OCI-LY1 (cell line): ENCODE data around the gene SORBS1.
A peak's percentile ranks its signal among the peaks of the same experiment; 100 is the strongest.

Experiments used
- H2AFZ ChIP-seq: fragments of 200-600 bp; sonication (generic), shearing (Covaris generic); 2 replicates; pipeline ENCODE4 v1.6.0; 2014; ENCODE audit warnings: antibody characterized with exemption, mild to moderate bottlenecking, low read length
- H3F3A ChIP-seq: fragments of 200-600 bp; sonication (generic), shearing (Covaris generic); 2 replicates; pipeline ENCODE4 v1.6.0; 2014; ENCODE audit warnings: mild to moderate bottlenecking, antibody characterized with exemption, low read length, moderate library complexity; ENCODE audit not compliant: insufficient read depth
- H3K27ac ChIP-seq: fragments of 200-600 bp; sonication (generic); 2 replicates; pipeline ENCODE4 v1.5.1; 2014; ENCODE audit warnings: low read length, mixed run types, mild to moderate bottlenecking, low read depth; ENCODE audit not compliant: poor library complexity, severe bottlenecking
- H3K27me3 ChIP-seq: fragments of 200-600 bp; sonication (generic); 2 replicates; pipeline ENCODE4 v1.6.0; 2014; ENCODE audit warnings: antibody characterized with exemption, mild to moderate bottlenecking, low read length, moderate library complexity; ENCODE audit not compliant: insufficient read depth
- H3K36me3 ChIP-seq: fragments of 200-600 bp; sonication (generic); 2 replicates; pipeline ENCODE4 v1.6.1; 2014; ENCODE audit warnings: mild to moderate bottlenecking, antibody characterized with exemption, low read length, moderate library complexity, mixed read lengths; ENCODE audit not compliant: insufficient read depth
- H3K4me1 ChIP-seq: fragments of 200-600 bp; sonication (generic); 2 replicates; pipeline ENCODE4 v1.5.1; 2014; ENCODE audit warnings: mild to moderate bottlenecking, low read length, moderate library complexity; ENCODE audit not compliant: insufficient read depth, severe bottlenecking
- H3K4me2 ChIP-seq: fragments of 200-600 bp; sonication (generic), shearing (Covaris generic); 2 replicates; pipeline ENCODE4 v1.6.1; 2014; ENCODE audit warnings: low read length
- H3K4me3 ChIP-seq: fragments of 200-600 bp; sonication (generic); 2 replicates; pipeline ENCODE4 v1.5.1; 2014; ENCODE audit warnings: low read length, low read depth, mild to moderate bottlenecking, mixed read lengths; ENCODE audit not compliant: poor library complexity, severe bottlenecking
- H3K79me2 ChIP-seq: fragments of 200-600 bp; shearing (Covaris generic); 2 replicates; pipeline ENCODE4 v1.6.1; 2016; ENCODE audit warnings: mixed run types, low read length, mixed read lengths; ENCODE audit not compliant: insufficient read depth
- H3K9ac ChIP-seq: fragments of 200-600 bp; sonication (generic), shearing (Covaris generic); 2 replicates; pipeline ENCODE4 v1.6.1; 2014; ENCODE audit warnings: mild to moderate bottlenecking, low read length, mixed read lengths
- H3K9me2 ChIP-seq: fragments of 200-600 bp; sonication (generic), shearing (Covaris generic); 2 replicates; pipeline ENCODE4 v1.6.1; 2014; ENCODE audit warnings: low read depth, mild to moderate bottlenecking, low read length, mixed read lengths
- H3K9me3 ChIP-seq: fragments of 200-600 bp; shearing (Covaris generic); 2 replicates; pipeline ENCODE4 v1.6.1; 2014; ENCODE audit warnings: low read length, mixed read lengths
- H4K20me1 ChIP-seq: fragments of 200-600 bp; sonication (generic), shearing (Covaris generic); 2 replicates; pipeline ENCODE4 v1.6.0; 2016; ENCODE audit warnings: mild to moderate bottlenecking, low read length; ENCODE audit not compliant: insufficient read depth
- CTCF ChIP-seq: fragments of 200-600 bp; sonication (generic), shearing (Covaris generic); IDR thresholded peaks from 2 replicates; pipeline ENCODE4 v1.5.1; 2017; ENCODE audit warnings: mild to moderate bottlenecking, antibody characterized with exemption, low read length, moderate library complexity, mixed read lengths
- EZH2 ChIP-seq: fragments of 200-600 bp; sonication (generic), shearing (Covaris generic); IDR thresholded peaks from 2 replicates; pipeline ENCODE4 v1.8.0; 2017; ENCODE audit warnings: borderline replicate concordance, mixed run types, mild to moderate bottlenecking, antibody characterized with exemption, low read length, moderate library complexity, mixed read lengths

The SORBS1 gene

GRCh38 chr10:95377950-95378349 lies 183.2 kb downstream of the SORBS1 start:
- H4K20me1 ChIP-seq, result no peaks in the 10 kb centered on the region
- H3K27me3 ChIP-seq, result no peaks in the 10 kb centered on the region
- H3K9ac ChIP-seq, result no peak overlapping the region
- H3K9me2 ChIP-seq, result no peaks in the 10 kb centered on the region
- no peak overlapping the region for H3K4me2 ChIP-seq
- TF ChIP-seq EZH2, result no peak
- TF ChIP-seq CTCF, result no peak
- H3K4me1 ChIP-seq, result no peaks in the 10 kb centered on the region
- no peaks in the 10 kb centered on the region for H3F3A ChIP-seq
- H3K36me3 ChIP-seq, result no peaks in the 10 kb centered on the region
- H3K79me2 ChIP-seq, result no peaks in the 10 kb centered on the region
- H2AFZ ChIP-seq, result no peak overlapping the region
- H3K4me3 ChIP-seq, result no peak overlapping the region
- H3K9me3 ChIP-seq, result no peaks in the 10 kb centered on the region
- H3K27ac ChIP-seq, result no peak overlapping the region

- Histone ChIP-seq H3K27ac (no peak overlapping the region), H3K36me3 (no peaks in the 10 kb centered on the region), H2AFZ (no peak overlapping the region), H3F3A (no peaks in the 10 kb centered on the region), H3K79me2 (no peaks in the 10 kb centered on the region), H3K4me1 (no peaks in the 10 kb centered on the region), H4K20me1 (no peaks in the 10 kb centered on the region), H3K9ac (no peak overlapping the region), H3K9me3 (no peaks in the 10 kb centered on the region), H3K4me3 (no peak overlapping the region), H3K4me2 (no peak overlapping the region), H3K9me2 (no peaks in the 10 kb centered on the region), H3K27me3 (no peaks in the 10 kb centered on the region)
- TF ChIP-seq CTCF (no peak), EZH2 (no peak)
Observed at GRCh38 chr10:95375418-95375817, 185.8 kb downstream of the SORBS1 start.

GRCh38 chr10:95374597-95375209 lies 186.5 kb downstream of the SORBS1 start:
- H3K9me3 ChIP-seq, result no peaks in the 10 kb centered on the region
- no peak overlapping the region for H3K27ac ChIP-seq
- H3K36me3 ChIP-seq, result no peaks in the 10 kb centered on the region
- no peak overlapping the region for H3K9ac ChIP-seq
- TF ChIP-seq EZH2 (no peak), CTCF (peak; percentile 67)
- H3K4me1 ChIP-seq, result no peaks in the 10 kb centered on the region
- no peaks in the 10 kb centered on the region for H3K27me3 ChIP-seq
- no peak overlapping the region for H2AFZ ChIP-seq
- no peak overlapping the region for H3K4me3 ChIP-seq
- H3K9me2 ChIP-seq, result no peaks in the 10 kb centered on the region
- no peaks in the 10 kb centered on the region for H4K20me1 ChIP-seq
- no peaks in the 10 kb centered on the region for H3F3A ChIP-seq
- no peaks in the 10 kb centered on the region for H3K79me2 ChIP-seq
- H3K4me2 ChIP-seq, result no peak overlapping the region
